ENCODE measurements around the gene NTM.

The NTM gene

GRCh38 chr11:132352497-132352896 is 982.1 kb downstream of the NTM start:
- DNase-seq (ENCODE audit: low read depth in 2 of 2) = no peak

GRCh38 chr11:132353255-132353654 is 982.8 kb downstream of the NTM start:
- no peak overlapping the region for H3K4me3 ChIP-seq (replicated peaks in 1 of 2; ENCODE audit: low read depth in 2 of 2, low read length in 2 of 2)
- DNase-seq (ENCODE audit: low read depth in 2 of 2) = no peak
- no peak for TF ChIP-seq CTCF (IDR thresholded peaks at IDR 0.05; ENCODE audit: low read depth, low read length)

More at GRCh38 chr11:132352497-132352896, 982.1 kb downstream of the NTM start:
- no peak overlapping the region for H3K4me3 ChIP-seq (replicated peaks in 1 of 2; ENCODE audit: low read depth in 2 of 2, low read length in 2 of 2)
- no peak for TF ChIP-seq CTCF (IDR thresholded peaks at IDR 0.05; ENCODE audit: low read depth, low read length)

GRCh38 chr11:132357811-132358572 is 987.6 kb downstream of the NTM start:
- no peak for TF ChIP-seq CTCF (IDR thresholded peaks at IDR 0.05; ENCODE audit: low read depth, low read length)
- H3K4me3 ChIP-seq (replicated peaks in 1 of 2; ENCODE audit: low read depth in 2 of 2, low read length in 2 of 2) = no peak overlapping the region
- no peak for DNase-seq (ENCODE audit: low read depth in 2 of 2)

GRCh38 chr11:132358573-132358953 is 988.1 kb downstream of the NTM start:
- DNase-seq (ENCODE audit: low read depth in 2 of 2) = no peak
- no peak overlapping the region for H3K4me3 ChIP-seq (replicated peaks in 1 of 2; ENCODE audit: low read depth in 2 of 2, low read length in 2 of 2)
- no peak for TF ChIP-seq CTCF (IDR thresholded peaks at IDR 0.05; ENCODE audit: low read depth, low read length)

- no peak overlapping the region for H3K4me3 ChIP-seq (replicated peaks in 1 of 2; ENCODE audit: low read depth in 2 of 2, low read length in 2 of 2)
- no peak for DNase-seq (ENCODE audit: low read depth in 2 of 2)
- no peak for TF ChIP-seq CTCF (IDR thresholded peaks at IDR 0.05; ENCODE audit: low read depth, low read length)
Measured at GRCh38 chr11:132361011-132361550, 990.7 kb downstream of the NTM start.

GRCh38 chr11:132365650-132366049 is 995.2 kb downstream of the NTM start:
- no peak overlapping the region for H3K4me3 ChIP-seq (replicated peaks in 1 of 2; ENCODE audit: low read depth in 2 of 2, low read length in 2 of 2)
- no peak for DNase-seq (ENCODE audit: low read depth in 2 of 2)
- TF ChIP-seq CTCF (IDR thresholded peaks at IDR 0.05; ENCODE audit: low read depth, low read length) = no peak
